Body of pancreas (tissue), 4 donors: ENCODE results near the gene TAOK3.

Experiments used
- CTCF ChIP-seq, 7 experiments: fragments of 450-650 bp in 4 of 7; fragments of 200-600 bp in 3 of 7; sonication (generic) in 3 of 7; IDR thresholded peaks; one replicate each; pipeline ENCODE4 v1.5.1; 2016 to 2019; ENCODE audit warnings: antibody characterized with exemption in 7 of 7
- POLR2A ChIP-seq, 3 donors: fragments of 450-650 bp; IDR thresholded peaks; one replicate each; pipeline ENCODE4 v1.6.1; 2016; ENCODE audit warnings: antibody characterized with exemption in 3 of 3, mild to moderate bottlenecking in 2 of 3

- no peak for TF ChIP-seq CTCF (IDR thresholded peaks at IDR 0.05)
- TF ChIP-seq POLR2A (IDR thresholded peaks at IDR 0.05), result no peak
Observed at GRCh38 chr12:118361092-118361404, 11.7 kb downstream of the TAOK3 start.
